Measurements from ENCODE around the gene NDUFA3. TPM values are rescaled to one million over a fixed set of nuclear protein-coding genes. Genes with fewer than 3 reads are reported as not detected.

NDUFA3 gene
- total RNA-seq, 1 experiment from 2014 or later = 48.5 TPM

- DNase-seq (ENCODE audit: low read depth, low spot score) = no peak
- in situ Hi-C loops (cut with HindIII; ENCODE audit: low pct_unique_long_range_greater_than_20kb, low sequenced_read_pairs) = no loop called here
Observed at GRCh38 chr19:54104998-54105715, 2.5 kb downstream of the NDUFA3 start.

GRCh38 chr19:54105796-54106195 lies 3.1 kb downstream of the NDUFA3 start:
- no peak for DNase-seq (ENCODE audit: low read depth, low spot score)
- in situ Hi-C loops (cut with HindIII; ENCODE audit: low pct_unique_long_range_greater_than_20kb, low sequenced_read_pairs) = no loop called here

GRCh38 chr19:54106716-54107115 lies 4.1 kb downstream of the NDUFA3 start:
- no peak for DNase-seq (ENCODE audit: low read depth, low spot score)
- in situ Hi-C loops (cut with HindIII; ENCODE audit: low pct_unique_long_range_greater_than_20kb, low sequenced_read_pairs) = no loop called here

- DNase-seq (ENCODE audit: low read depth, low spot score) = no peak
- in situ Hi-C loops (cut with HindIII; ENCODE audit: low pct_unique_long_range_greater_than_20kb, low sequenced_read_pairs) = no loop called here
Observed at GRCh38 chr19:54107876-54108490, 5.3 kb downstream of the NDUFA3 start.

- in situ Hi-C loops (cut with HindIII; ENCODE audit: low pct_unique_long_range_greater_than_20kb, low sequenced_read_pairs) = no loop called here
- no peak for DNase-seq (ENCODE audit: low read depth, low spot score)
Observed at GRCh38 chr19:54108496-54108895, 5.8 kb downstream of the NDUFA3 start.

GRCh38 chr19:54109651-54110050 lies 7.0 kb downstream of the NDUFA3 start:
- no peak for DNase-seq (ENCODE audit: low read depth, low spot score)
- in situ Hi-C loops (cut with HindIII; ENCODE audit: low pct_unique_long_range_greater_than_20kb, low sequenced_read_pairs) = no loop called here

- in situ Hi-C loops (cut with HindIII; ENCODE audit: low pct_unique_long_range_greater_than_20kb, low sequenced_read_pairs) = no loop called here
- peak; percentile 56 for DNase-seq (ENCODE audit: low read depth, low spot score)
Observed at GRCh38 chr19:54114340-54115108, 11.9 kb downstream of the NDUFA3 start.

GRCh38 chr19:54115109-54116063 lies 12.7 kb downstream of the NDUFA3 start, which contains the start of the genes PRPF31 and TFPT:
TSS of gene PRPF31 (plus strand) at chr19:54115754. CDS start at chr19:54118279, 2,525 bp downstream.
TSS of gene TFPT (minus strand) at chr19:54115657. CDS start at chr19:54115269, 388 bp downstream.
- in situ Hi-C loops (cut with HindIII; ENCODE audit: low pct_unique_long_range_greater_than_20kb, low sequenced_read_pairs) = no loop called here

GRCh38 chr19:54121259-54121658 lies 18.6 kb downstream of the NDUFA3 start:
- in situ Hi-C loops (cut with HindIII; ENCODE audit: low pct_unique_long_range_greater_than_20kb, low sequenced_read_pairs) = no loop called here
- no peak for DNase-seq (ENCODE audit: low read depth, low spot score)

More at GRCh38 chr19:54115109-54116063, 12.7 kb downstream of the NDUFA3 start, which contains the start of the genes PRPF31 and TFPT:
- DNase-seq (ENCODE audit: low read depth, low spot score) = peak; percentile 98

GRCh38 chr19:54123682-54124081 lies 21.0 kb downstream of the NDUFA3 start:
- in situ Hi-C loops (cut with HindIII; ENCODE audit: low pct_unique_long_range_greater_than_20kb, low sequenced_read_pairs) = no loop called here
- DNase-seq (ENCODE audit: low read depth, low spot score) = no peak

- in situ Hi-C loops (cut with HindIII; ENCODE audit: low pct_unique_long_range_greater_than_20kb, low sequenced_read_pairs) = no loop called here
- no peak for DNase-seq (ENCODE audit: low read depth, low spot score)
Observed at GRCh38 chr19:54124393-54124792, 21.7 kb downstream of the NDUFA3 start.

- DNase-seq (ENCODE audit: low read depth, low spot score) = no peak
- in situ Hi-C loops (cut with HindIII; ENCODE audit: low pct_unique_long_range_greater_than_20kb, low sequenced_read_pairs) = no loop called here
Observed at GRCh38 chr19:54125713-54126112, 23.1 kb downstream of the NDUFA3 start.

- no peak for DNase-seq (ENCODE audit: low read depth, low spot score)
- in situ Hi-C loops (cut with HindIII; ENCODE audit: low pct_unique_long_range_greater_than_20kb, low sequenced_read_pairs) = no loop called here
Observed at GRCh38 chr19:54127688-54128440, 25.2 kb downstream of the NDUFA3 start.

- in situ Hi-C loops (cut with HindIII; ENCODE audit: low pct_unique_long_range_greater_than_20kb, low sequenced_read_pairs) = no loop called here
- no peak for DNase-seq (ENCODE audit: low read depth, low spot score)
Observed at GRCh38 chr19:54128441-54128725, 25.7 kb downstream of the NDUFA3 start.

- DNase-seq (ENCODE audit: low read depth, low spot score) = no peak
- in situ Hi-C loops (cut with HindIII; ENCODE audit: low pct_unique_long_range_greater_than_20kb, low sequenced_read_pairs) = no loop called here
Observed at GRCh38 chr19:54128796-54129616, 26.4 kb downstream of the NDUFA3 start.

- no peak for DNase-seq (ENCODE audit: low read depth, low spot score)
- in situ Hi-C loops (cut with HindIII; ENCODE audit: low pct_unique_long_range_greater_than_20kb, low sequenced_read_pairs) = no loop called here
Observed at GRCh38 chr19:54129617-54129996, 27.0 kb downstream of the NDUFA3 start.
